ENCODE data around the gene PRPF38A. TPM values are rescaled to one million over a fixed set of nuclear protein-coding genes. Genes with fewer than 3 reads are reported as not detected.

Gene PRPF38A
- total and polyA plus RNA-seq, 8 donors = 7.6 to 21.7 (median 13.5) TPM

DNA sequence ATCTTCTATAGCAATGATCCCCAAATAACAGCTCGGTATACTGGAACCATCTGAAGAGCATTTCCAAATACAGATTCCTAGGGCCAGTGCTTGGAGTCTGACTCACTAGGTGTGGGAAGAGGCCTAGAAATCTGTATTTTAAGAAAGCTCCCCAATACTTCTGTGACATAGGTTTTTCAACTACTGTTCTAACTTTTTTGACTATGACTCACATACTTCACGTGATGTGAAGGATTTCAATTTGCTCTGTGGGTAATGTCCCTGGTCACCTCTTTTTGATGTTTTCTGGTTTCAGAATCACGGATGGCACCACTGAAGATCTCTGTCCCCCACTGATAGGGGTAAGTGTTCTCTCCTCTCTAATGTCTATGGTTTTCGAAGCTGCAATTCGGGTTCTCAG lies 11.2 kb upstream of the PRPF38A start:
- no peaks in the 10 kb centered on the region for H3K9me3 ChIP-seq
- H3K36me3 ChIP-seq = peaks cover 0 to 19% (median 0%) of the 10 kb centered on the region in 4 donors
- no peaks in the 10 kb centered on the region for H3K27me3 ChIP-seq
- H3K4me3 ChIP-seq = no peak overlapping the region
- no peaks in the 10 kb centered on the region for H3K4me1 ChIP-seq
- no peak overlapping the region for H3K27ac ChIP-seq
- WGBS, 5 donors = 94 to 98% (median 95%) methylated on average over 5 of the region's 5 CpGs
- DNase-seq = no peak
- intact Hi-C loops (cut with DNase I; ENCODE audit: low total_unique reads) = no loop called here
- no peak for TF ChIP-seq POLR2A (IDR thresholded peaks at IDR 0.05)
- TF ChIP-seq, protein P1, sequence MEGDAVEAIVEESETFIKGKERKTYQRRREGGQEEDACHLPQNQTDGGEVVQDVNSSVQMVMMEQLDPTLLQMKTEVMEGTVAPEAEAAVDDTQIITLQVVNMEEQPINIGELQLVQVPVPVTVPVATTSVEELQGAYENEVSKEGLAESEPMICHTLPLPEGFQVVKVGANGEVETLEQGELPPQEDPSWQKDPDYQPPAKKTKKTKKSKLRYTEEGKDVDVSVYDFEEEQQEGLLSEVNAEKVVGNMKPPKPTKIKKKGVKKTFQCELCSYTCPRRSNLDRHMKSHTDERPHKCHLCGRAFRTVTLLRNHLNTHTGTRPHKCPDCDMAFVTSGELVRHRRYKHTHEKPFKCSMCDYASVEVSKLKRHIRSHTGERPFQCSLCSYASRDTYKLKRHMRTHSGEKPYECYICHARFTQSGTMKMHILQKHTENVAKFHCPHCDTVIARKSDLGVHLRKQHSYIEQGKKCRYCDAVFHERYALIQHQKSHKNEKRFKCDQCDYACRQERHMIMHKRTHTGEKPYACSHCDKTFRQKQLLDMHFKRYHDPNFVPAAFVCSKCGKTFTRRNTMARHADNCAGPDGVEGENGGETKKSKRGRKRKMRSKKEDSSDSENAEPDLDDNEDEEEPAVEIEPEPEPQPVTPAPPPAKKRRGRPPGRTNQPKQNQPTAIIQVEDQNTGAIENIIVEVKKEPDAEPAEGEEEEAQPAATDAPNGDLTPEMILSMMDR (IDR thresholded peaks at IDR 0.05) = no peak
- no peak for TF ChIP-seq EP300 (IDR thresholded peaks at IDR 0.05)
- no peak for TF ChIP-seq POLR2AphosphoS5 (IDR thresholded peaks at IDR 0.05)

DNA sequence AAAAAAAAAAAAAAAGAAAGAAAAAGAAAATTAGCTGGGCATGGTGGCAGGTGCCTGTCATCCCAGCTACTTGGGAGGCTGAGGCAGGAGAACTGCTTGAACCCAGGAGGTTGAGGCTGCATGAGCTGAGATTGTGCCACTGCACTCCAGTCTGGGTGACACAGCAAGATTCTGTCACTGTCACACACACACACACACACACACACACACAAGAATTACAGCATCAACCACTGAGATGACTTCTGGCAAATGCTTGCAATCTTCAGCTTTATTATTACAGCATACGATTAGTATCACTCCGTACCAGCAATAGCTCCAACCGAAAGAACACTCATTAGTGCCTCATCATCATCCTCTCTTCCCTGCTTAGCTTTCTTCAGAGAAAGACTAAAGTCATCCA lies 4.8 kb upstream of the PRPF38A start:
- intact Hi-C loops (cut with DNase I; ENCODE audit: low total_unique reads) = no loop called here
- WGBS, 5 donors = 94 to 97% (median 96%) methylated on average over 3 of the region's 3 CpGs
- no peak for DNase-seq

DNA sequence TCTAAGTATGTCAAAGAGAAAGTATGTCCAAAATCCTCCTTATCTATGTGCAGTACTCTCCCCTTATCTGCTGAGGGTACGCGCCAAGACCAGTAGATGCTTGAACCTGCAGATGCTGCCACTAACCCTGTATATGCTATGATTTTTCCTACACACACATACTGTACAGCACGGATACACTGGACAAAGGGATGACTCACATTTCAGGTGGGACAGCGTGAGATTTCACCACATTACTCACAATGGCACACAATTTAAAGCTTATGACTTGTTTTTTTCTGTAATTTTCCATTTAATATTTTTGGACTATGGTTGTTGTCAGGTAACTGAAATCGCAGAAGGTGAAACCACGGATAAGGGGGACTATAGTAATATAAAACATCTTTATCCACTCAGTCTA lies 4.3 kb upstream of the PRPF38A start:
- H3K4me3 ChIP-seq = no peak overlapping the region
- no peaks in the 10 kb centered on the region for H3K9me3 ChIP-seq
- peaks cover 0 to 7% (median 0%) of the 10 kb centered on the region in 4 donors for H3K36me3 ChIP-seq
- H3K4me1 ChIP-seq = peaks cover 3 to 16% (median 10%) of the 10 kb centered on the region in 4 donors
- DNase-seq = no peak
- intact Hi-C loops (cut with DNase I; ENCODE audit: low total_unique reads) = no loop called here
- H3K27me3 ChIP-seq = no peaks in the 10 kb centered on the region
- WGBS, 5 donors = 90 to 99% (median 95%) methylated on average over 6 of the region's 6 CpGs
- H3K27ac ChIP-seq = no peak overlapping the region
- TF ChIP-seq EP300 (IDR thresholded peaks at IDR 0.05) (no peak), POLR2A (IDR thresholded peaks at IDR 0.05) (no peak), POLR2AphosphoS5 (IDR thresholded peaks at IDR 0.05) (no peak)
- TF ChIP-seq, protein P1 (IDR thresholded peaks at IDR 0.05) = no peak

More for the DNA sequence above, 4.8 kb upstream of the PRPF38A start:
- H3K9me3 ChIP-seq = no peaks in the 10 kb centered on the region
- H3K36me3 ChIP-seq = peaks cover 0 to 7% (median 0%) of the 10 kb centered on the region in 4 donors
- no peak overlapping the region for H3K27ac ChIP-seq
- no peak for TF ChIP-seq POLR2A (IDR thresholded peaks at IDR 0.05)
- TF ChIP-seq EP300 (IDR thresholded peaks at IDR 0.05) = no peak
- TF ChIP-seq, protein P1 (IDR thresholded peaks at IDR 0.05) = no peak
- no peak for TF ChIP-seq POLR2AphosphoS5 (IDR thresholded peaks at IDR 0.05)
- peaks cover 0 to 11% (median 9%) of the 10 kb centered on the region in 4 donors for H3K4me1 ChIP-seq
- H3K4me3 ChIP-seq = no peak overlapping the region
- no peaks in the 10 kb centered on the region for H3K27me3 ChIP-seq

DNA sequence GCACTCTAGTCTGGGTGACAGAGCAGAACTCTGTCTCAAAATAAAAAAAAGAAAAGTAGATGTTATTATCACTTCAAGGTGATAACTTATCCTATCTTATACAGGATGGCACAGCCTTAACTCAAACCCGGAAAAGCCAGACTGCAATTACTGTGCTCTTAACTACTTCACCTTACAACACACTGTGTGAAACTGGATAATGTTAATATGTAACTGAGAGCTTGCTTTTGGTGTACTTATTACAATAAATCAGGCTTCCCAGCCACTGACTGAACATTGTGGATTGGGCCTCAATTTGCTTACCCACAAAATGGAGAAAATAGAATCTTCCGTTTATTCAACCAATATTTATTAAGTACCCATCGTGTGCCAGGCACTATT lies 1.6 kb upstream of the PRPF38A start:
- no peaks in the 10 kb centered on the region for H3K27me3 ChIP-seq
- H3K36me3 ChIP-seq = peaks cover 5 to 19% (median 19%) of the 10 kb centered on the region in 4 donors
- peak in 1 of 2 donors; percentile 19 for DNase-seq
- WGBS, 5 donors = 24 to 42% (median 34%) methylated on average over 3 of the region's 3 CpGs
- TF ChIP-seq POLR2AphosphoS5 (IDR thresholded peaks at IDR 0.05) (no peak), POLR2A (IDR thresholded peaks at IDR 0.05) (no peak), EP300 (IDR thresholded peaks at IDR 0.05) (no peak)
- TF ChIP-seq, protein P1 (IDR thresholded peaks at IDR 0.05) = no peak
- intact Hi-C loops (cut with DNase I; ENCODE audit: low total_unique reads) = no loop called here
- H3K4me3 ChIP-seq = no peak overlapping the region
- H3K9me3 ChIP-seq = no peaks in the 10 kb centered on the region
- no peak overlapping the region for H3K27ac ChIP-seq
- H3K4me1 ChIP-seq = peaks cover 15 to 36% (median 29%) of the 10 kb centered on the region in 4 donors

All from stomach (tissue), 9 donors.